Sigmoid colon (tissue), 4 donors: ENCODE results near the gene SLC25A53.

ENCODE experiments used
- EP300 ChIP-seq, 4 donors: sonication (generic); formaldehyde crosslinking; IDR thresholded peaks; one replicate each; pipeline ENCODE4 v1.6.1; 2017; ENCODE audit warnings: antibody characterized with exemption in 4 of 4
- TF ChIP-seq, protein P1 (sequence below), 4 experiments: fragments of 450-650 bp in 3 of 4; fragments of 200-600 bp in 1 of 4; IDR thresholded peaks; one replicate each; pipeline ENCODE4 v1.5.1; 2016 to 2019; ENCODE audit warnings: antibody characterized with exemption in 4 of 4, mild to moderate bottlenecking in 3 of 4, moderate library complexity in 2 of 4

DNA sequence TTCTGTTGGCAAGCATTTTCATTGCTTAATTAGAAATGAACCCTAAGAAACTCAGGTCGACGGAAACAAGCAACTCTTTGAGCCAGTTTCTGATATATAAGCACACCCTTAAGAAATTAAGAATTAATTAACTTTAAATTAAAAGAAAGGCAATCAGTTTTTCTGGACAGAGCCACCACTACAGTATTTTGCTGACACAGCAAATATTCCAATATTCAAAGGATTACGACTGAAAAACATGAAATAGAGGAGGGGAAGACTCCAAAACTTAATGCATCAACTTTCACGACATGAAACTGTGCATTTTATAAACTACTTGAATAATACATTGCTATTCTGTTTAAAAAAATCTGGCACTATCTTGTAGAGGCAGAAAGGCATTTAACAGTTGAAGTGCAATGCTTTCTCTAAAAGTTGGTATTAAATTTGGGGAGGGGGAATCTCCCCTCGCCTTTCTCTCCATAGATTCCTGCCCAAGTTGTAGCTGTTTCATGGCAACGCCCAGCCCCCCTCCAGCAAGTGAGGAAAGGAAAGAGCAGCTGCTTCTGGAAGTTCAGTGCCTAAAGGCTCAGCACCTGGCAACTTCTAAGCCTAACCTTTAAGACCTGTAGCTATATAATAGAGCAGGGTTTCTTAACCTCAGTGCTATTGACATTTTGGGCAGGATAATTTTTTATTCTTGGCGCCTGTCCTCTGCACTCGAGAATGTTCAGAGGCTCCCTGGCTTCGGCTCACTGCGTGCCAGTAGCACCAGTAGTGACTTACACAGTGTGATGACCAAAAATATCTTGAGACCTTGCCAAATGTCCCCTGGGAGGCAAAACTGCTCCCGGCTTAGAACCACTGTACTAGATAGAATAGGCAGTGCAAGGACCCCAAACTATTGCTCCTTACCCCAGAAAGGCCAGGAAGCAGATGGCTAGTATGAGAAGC lies 51.2 kb downstream of the SLC25A53 start:
- TF ChIP-seq, protein P1, sequence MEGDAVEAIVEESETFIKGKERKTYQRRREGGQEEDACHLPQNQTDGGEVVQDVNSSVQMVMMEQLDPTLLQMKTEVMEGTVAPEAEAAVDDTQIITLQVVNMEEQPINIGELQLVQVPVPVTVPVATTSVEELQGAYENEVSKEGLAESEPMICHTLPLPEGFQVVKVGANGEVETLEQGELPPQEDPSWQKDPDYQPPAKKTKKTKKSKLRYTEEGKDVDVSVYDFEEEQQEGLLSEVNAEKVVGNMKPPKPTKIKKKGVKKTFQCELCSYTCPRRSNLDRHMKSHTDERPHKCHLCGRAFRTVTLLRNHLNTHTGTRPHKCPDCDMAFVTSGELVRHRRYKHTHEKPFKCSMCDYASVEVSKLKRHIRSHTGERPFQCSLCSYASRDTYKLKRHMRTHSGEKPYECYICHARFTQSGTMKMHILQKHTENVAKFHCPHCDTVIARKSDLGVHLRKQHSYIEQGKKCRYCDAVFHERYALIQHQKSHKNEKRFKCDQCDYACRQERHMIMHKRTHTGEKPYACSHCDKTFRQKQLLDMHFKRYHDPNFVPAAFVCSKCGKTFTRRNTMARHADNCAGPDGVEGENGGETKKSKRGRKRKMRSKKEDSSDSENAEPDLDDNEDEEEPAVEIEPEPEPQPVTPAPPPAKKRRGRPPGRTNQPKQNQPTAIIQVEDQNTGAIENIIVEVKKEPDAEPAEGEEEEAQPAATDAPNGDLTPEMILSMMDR (IDR thresholded peaks at IDR 0.05): no peak
- TF ChIP-seq EP300 (IDR thresholded peaks at IDR 0.05): no peak
